Transverse colon (tissue), 4 donors: Measurements from ENCODE around the gene COL9A1. TPM values are rescaled to one million over a fixed set of nuclear protein-coding genes. Genes with fewer than 3 reads are reported as not detected.

Experiments
- DNase-seq: peaks from one replicate; pipeline ENCODE4 v3.0.0-alpha.2; 2019
- H3K27ac ChIP-seq, 4 donors: fragments of 200-600 bp; sonication (generic); 2 replicates each; pipeline ENCODE4 v1.5.1; 2016 to 2018; ENCODE audit warnings: inconsistent platforms in 4 of 4
- H3K27me3 ChIP-seq: fragments of 200-600 bp; sonication (generic); 2 replicates; pipeline ENCODE4 v1.5.1; 2017; ENCODE audit warnings: inconsistent platforms
- H3K36me3 ChIP-seq, 4 donors: fragments of 200-600 bp; sonication (generic); 2 replicates each; pipeline ENCODE4 v1.5.1; 2017 to 2019; ENCODE audit warnings: inconsistent platforms in 4 of 4
- H3K4me1 ChIP-seq, 4 donors: fragments of 200-600 bp; sonication (generic); 2 replicates each; pipeline ENCODE4 v1.5.1; 2017 to 2020; ENCODE audit warnings: inconsistent platforms in 4 of 4
- H3K4me3 ChIP-seq, 4 donors: fragments of 200-600 bp; sonication (generic); 1 replicate in 1 of 4; 2 replicates in 3 of 4; pipeline versions ENCODE4 v1.5.1 to v1.6.1; 2017 to 2019; ENCODE audit warnings: inconsistent platforms in 4 of 4
- H3K9me3 ChIP-seq, 2 donors: fragments of 200-600 bp; sonication (generic); 2 replicates each; pipeline ENCODE4 v1.5.1; 2017 to 2019; ENCODE audit warnings: inconsistent platforms in 2 of 2
- EP300 ChIP-seq: sonication (generic); formaldehyde crosslinking; IDR thresholded peaks from one replicate; pipeline ENCODE4 v1.6.1; 2017; ENCODE audit warnings: antibody characterized with exemption, low read depth
- POLR2A ChIP-seq: fragments of 450-650 bp; IDR thresholded peaks from one replicate; pipeline ENCODE4 v1.6.1; 2016; ENCODE audit warnings: antibody characterized with exemption, mild to moderate bottlenecking, moderate library complexity
- POLR2AphosphoS5 ChIP-seq, 3 donors: sonication (generic); formaldehyde crosslinking; IDR thresholded peaks; one replicate each; pipeline ENCODE4 v1.6.1; 2016; ENCODE audit warnings: antibody characterized with exemption in 3 of 3
- WGBS, 2 donors: methylation state at CpG; one replicate each; pipeline ENCODE4 v1.1.5; 2018; ENCODE audit warnings: low coverage in 1 of 2; 5-methylcytosine and 5-hydroxymethylcytosine counted together
- in situ Hi-C, 4 donors: fragments of 200-750 bp; cut with MboI; loops; one replicate each; pipeline versions ENCODE4 v1.15.0 to v1.15.1; 2017; ENCODE audit warnings: low sequenced_read_pairs in 3 of 4, low pct_ligation_motif_present in 1 of 4, low pct_unique_long_range_greater_than_20kb in 1 of 4
- intact Hi-C: fragments of 100-400 bp; cut with DNase I; formaldehyde crosslinking; loops from one replicate; pipeline ENCODE4 v1.15.1; 2023; ENCODE audit warnings: low total_unique reads
- total RNA-seq, 4 donors: library from RNA; depleted of rRNA; stranded (reverse); fragments of >200 nt; gene quantifications; one replicate each; pipeline ENCODE4 v1.1.0, GENCODE V29; 2016
- TF ChIP-seq, protein P1 (sequence below), 5 experiments: fragments of 200-600 bp in 3 of 5; fragments of 450-650 bp in 2 of 5; sonication (generic) in 3 of 5; IDR thresholded peaks; 1 replicate in 2 of 5; 2 replicates in 3 of 5; pipeline ENCODE4 v1.5.1; 2016 to 2017; ENCODE audit warnings: antibody characterized with exemption in 5 of 5, inconsistent platforms in 3 of 5, mild to moderate bottlenecking in 2 of 5, moderate library complexity in 1 of 5

Gene COL9A1
- total RNA-seq, 4 donors from 2014 or later = 0.64 to 1.5 TPM; not detected in 2

DNA sequence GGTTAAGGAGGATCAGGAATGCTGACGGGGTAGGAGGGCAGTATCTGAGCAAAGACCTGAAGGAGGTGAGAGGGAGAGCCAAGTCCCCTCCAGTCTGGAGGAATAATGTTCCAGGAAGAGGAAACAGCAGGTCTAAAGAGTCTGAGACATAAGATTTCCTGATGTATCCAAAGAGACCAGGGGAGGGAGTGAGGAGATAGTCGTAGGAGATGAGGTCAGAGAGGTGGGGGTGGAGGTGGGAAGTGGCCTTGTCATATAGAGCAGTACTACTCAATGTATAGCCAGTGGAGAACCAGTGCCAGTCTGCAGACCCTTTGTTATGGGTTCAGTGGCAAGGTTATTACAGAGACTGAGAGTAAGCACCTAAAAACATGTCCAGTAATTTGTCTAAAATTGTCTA is 130.6 kb downstream of the COL9A1 start:
- TF ChIP-seq POLR2AphosphoS5 (IDR thresholded peaks at IDR 0.05) (no peak), EP300 (no peak), POLR2A (no peak)
- TF ChIP-seq, protein P1, sequence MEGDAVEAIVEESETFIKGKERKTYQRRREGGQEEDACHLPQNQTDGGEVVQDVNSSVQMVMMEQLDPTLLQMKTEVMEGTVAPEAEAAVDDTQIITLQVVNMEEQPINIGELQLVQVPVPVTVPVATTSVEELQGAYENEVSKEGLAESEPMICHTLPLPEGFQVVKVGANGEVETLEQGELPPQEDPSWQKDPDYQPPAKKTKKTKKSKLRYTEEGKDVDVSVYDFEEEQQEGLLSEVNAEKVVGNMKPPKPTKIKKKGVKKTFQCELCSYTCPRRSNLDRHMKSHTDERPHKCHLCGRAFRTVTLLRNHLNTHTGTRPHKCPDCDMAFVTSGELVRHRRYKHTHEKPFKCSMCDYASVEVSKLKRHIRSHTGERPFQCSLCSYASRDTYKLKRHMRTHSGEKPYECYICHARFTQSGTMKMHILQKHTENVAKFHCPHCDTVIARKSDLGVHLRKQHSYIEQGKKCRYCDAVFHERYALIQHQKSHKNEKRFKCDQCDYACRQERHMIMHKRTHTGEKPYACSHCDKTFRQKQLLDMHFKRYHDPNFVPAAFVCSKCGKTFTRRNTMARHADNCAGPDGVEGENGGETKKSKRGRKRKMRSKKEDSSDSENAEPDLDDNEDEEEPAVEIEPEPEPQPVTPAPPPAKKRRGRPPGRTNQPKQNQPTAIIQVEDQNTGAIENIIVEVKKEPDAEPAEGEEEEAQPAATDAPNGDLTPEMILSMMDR (IDR thresholded peaks at IDR 0.05) = no peak
- Histone ChIP-seq H3K4me1 (no peaks in the 10 kb centered on the region), H3K4me3 (no peak overlapping the region), H3K9me3 (no peaks in the 10 kb centered on the region), H3K27ac (no peak overlapping the region), H3K36me3 (no peaks in the 10 kb centered on the region), H3K27me3 (peaks cover 15% of the 10 kb centered on the region)
- intact Hi-C loops = no loop called here
- in situ Hi-C loops = no loop called here
- WGBS, 2 donors = 54 to 58% methylated on average over 2 of the region's 2 CpGs
- no peak for DNase-seq

DNA sequence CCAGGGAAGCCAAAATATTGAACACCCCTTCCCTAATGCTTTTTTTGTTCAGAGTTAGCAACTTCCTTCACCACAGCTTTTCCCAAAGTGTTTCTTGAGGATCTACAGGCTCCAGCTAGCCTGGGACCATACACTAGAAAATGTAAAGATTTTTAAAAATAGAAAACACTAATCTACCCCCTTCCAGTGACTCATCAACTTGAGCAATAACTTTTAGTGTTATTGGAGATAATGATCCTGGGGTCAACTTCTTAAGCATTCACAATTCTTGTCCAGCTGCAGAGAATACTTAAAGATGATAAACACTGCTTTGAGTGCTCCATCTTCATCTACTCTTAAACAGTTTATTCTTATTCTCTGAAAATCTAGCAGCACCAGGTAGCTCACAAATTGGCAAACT is 131.6 kb downstream of the COL9A1 start:
- Histone ChIP-seq H3K27me3 (peaks cover 22% of the 10 kb centered on the region), H3K4me3 (no peak overlapping the region), H3K4me1 (no peaks in the 10 kb centered on the region), H3K27ac (no peak overlapping the region), H3K36me3 (no peaks in the 10 kb centered on the region), H3K9me3 (no peaks in the 10 kb centered on the region)
- in situ Hi-C loops (no loop called here), intact Hi-C loops (no loop called here)
- TF ChIP-seq POLR2A (no peak), POLR2AphosphoS5 (IDR thresholded peaks at IDR 0.05) (no peak), EP300 (no peak)
- TF ChIP-seq, protein P1 (IDR thresholded peaks at IDR 0.05) = no peak
- no peak for DNase-seq

DNA sequence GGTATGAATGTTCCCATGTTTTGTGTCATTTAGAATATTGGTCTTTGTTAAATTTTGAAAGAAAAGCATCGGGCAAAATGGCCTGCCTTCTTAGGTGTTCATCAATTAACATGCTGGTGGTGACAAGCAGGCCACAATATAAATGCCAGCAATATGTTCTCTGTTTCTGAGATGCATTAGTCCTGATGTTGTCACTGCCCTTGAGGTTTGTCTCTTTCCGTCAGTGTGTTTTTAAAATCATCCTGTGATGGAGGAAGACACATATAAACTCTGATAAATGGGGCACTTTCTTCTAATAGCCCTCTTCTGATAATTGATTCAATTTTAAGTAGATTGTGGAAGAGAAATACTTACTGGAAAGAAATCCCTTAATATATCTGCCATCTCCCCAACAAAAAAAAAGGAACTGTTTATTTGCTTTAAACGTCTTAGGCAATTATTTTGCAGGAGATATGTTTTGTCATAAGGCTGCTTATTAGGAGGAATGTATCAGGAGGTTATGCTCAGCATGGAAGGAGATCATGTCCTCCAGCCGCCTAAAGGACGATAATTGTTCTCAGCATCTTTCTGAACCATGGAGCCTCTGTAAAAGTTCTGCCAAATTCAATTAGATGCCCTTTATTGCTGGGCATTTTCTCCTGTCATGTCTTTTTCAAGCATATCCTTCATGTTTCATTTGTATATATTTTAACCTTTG is 134.1 kb downstream of the COL9A1 start:
- 72 to 75% methylated on average over 5 of the region's 5 CpGs for WGBS, 2 donors
- DNase-seq = no peak
- no peaks in the 10 kb centered on the region for H3K4me1 ChIP-seq
- H3K9me3 ChIP-seq = no peaks in the 10 kb centered on the region
- H3K36me3 ChIP-seq = no peaks in the 10 kb centered on the region
- no peak for TF ChIP-seq POLR2A
- TF ChIP-seq EP300 = no peak
- TF ChIP-seq, protein P1 (IDR thresholded peaks at IDR 0.05) = no peak
- no peak for TF ChIP-seq POLR2AphosphoS5 (IDR thresholded peaks at IDR 0.05)
- peaks cover 28% of the 10 kb centered on the region for H3K27me3 ChIP-seq
- H3K27ac ChIP-seq = no peak overlapping the region
- intact Hi-C loops (no loop called here), in situ Hi-C loops (no loop called here)
- H3K4me3 ChIP-seq = no peak overlapping the region

Other genes starting within 250 kb of the COL9A1 start
- gene FAM135A, start 110.4 kb upstream of the COL9A1 start, total RNA-seq = 100 to 1,000 TPM in 1 of 4 donors, 10 to 100 TPM in 3; 38.9 to 115 (median 65.7) TPM